ENCODE data around the gene EHMT2.

The EHMT2 gene

DNA sequence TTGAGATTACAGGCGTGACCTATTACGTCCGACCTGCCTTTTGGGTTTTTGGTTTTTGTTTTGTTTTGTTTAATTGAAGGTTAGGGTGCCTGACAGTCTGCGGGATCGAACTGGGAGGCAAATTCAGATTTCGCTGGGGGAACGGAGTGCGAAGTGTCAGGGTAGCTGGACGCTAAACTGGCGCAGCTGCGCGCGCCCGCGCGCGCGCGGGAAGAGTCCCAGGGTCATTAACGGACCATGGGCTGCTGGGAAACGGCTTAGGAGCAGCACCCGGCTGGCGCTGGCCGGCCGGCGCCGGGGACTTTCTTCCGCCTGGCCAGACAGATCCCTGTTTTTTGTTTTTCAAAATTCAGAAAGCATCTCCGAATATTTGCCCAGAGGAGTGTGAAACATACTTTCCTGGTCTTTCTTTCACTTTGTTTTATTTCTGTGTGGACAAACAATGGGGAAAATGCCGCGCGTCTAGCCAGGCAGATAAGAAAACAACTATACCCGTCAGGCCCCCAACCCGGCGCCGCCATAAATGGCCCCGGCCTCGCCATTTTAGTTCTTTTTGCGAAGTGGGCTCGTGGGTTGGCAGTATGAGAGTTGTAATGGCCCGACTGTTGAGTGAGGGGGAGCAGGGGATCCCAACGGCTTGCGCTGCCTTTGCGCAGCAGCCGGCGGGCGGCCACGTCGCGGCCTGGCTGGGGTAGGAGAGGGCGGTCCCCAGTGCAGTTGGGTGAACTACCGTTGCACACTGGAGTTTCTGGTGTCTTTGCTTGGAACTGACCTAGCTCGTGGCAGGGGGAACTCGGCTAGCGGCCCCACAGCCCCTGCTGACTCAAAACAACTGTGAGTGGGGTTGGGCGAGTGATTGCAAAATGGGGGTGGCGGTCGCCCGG, 62.9 kb downstream of the EHMT2 start (continued):
- TF ChIP-seq ZNF785 (tag by site-specific recombination; IDR thresholded peaks at IDR 0.05) (peak; percentile 79), YY1 (tag by site-specific recombination; IDR thresholded peaks at IDR 0.05) (peak; percentile 89), FEZF1 (tag by site-specific recombination; IDR thresholded peaks at IDR 0.05) (peak; percentile 56), ZNF132 (tag by site-specific recombination; IDR thresholded peaks at IDR 0.05; ENCODE audit: borderline replicate concordance) (no peak), ZFHX2 (tag by site-specific recombination; conservative IDR thresholded peaks at IDR 0.05) (peak; percentile 51), ZNF423 (tag by site-specific recombination; IDR thresholded peaks at IDR 0.05) (no peak), GFI1B (tag by site-specific recombination; IDR thresholded peaks at IDR 0.05) (no peak; the same call in 1 of the 2 replicates), ZNF175 (tag by site-specific recombination; IDR thresholded peaks at IDR 0.05) (no peak), ZNF2 (tag by site-specific recombination; IDR thresholded peaks at IDR 0.05) (peak; percentile 89), ZNF629 (tag by site-specific recombination; IDR thresholded peaks at IDR 0.05) (peak; percentile 88), ZBTB8A (tag by site-specific recombination; IDR thresholded peaks at IDR 0.05) (peak; percentile 53; the same call in 1 of the 2 replicates), ZNF558 (tag by site-specific recombination; IDR thresholded peaks at IDR 0.05) (no peak), ZNF335 (tag by site-specific recombination; conservative IDR thresholded peaks at IDR 0.05) (peak; percentile 100), ZSCAN23 (tag by site-specific recombination; IDR thresholded peaks at IDR 0.05) (no peak), ZBTB7A (tag by site-specific recombination; IDR thresholded peaks at IDR 0.05; ENCODE audit: low read depth) (0 out of 2 replicates have a peak, but pooled peaks have one; percentile 12), ZNF707 (tag by site-specific recombination; IDR thresholded peaks at IDR 0.05) (no peak), ZFP37 (tag by site-specific recombination; IDR thresholded peaks at IDR 0.05) (0 out of 2 replicates have a peak, but pooled peaks have one; percentile 63), SP2 (tag by site-specific recombination; IDR thresholded peaks at IDR 0.05) (peak; percentile 22), GLI4 (tag by site-specific recombination; IDR thresholded peaks at IDR 0.05) (peak; percentile 73; the same call in 1 of the 2 replicates), ZNF664 (tag by site-specific recombination; IDR thresholded peaks at IDR 0.05) (0 out of 2 replicates have a peak, but pooled peaks have one; percentile 17), ZNF530 (tag by site-specific recombination; IDR thresholded peaks at IDR 0.05; ENCODE audit: low read depth) (no peak), RBAK (tag by site-specific recombination; IDR thresholded peaks at IDR 0.05) (no peak), SALL2 (tag by site-specific recombination; IDR thresholded peaks at IDR 0.05; ENCODE audit: borderline replicate concordance) (no peak), MZF1 (tag by site-specific recombination; IDR thresholded peaks at IDR 0.05; ENCODE audit: borderline replicate concordance) (peak; percentile 72; the same call in 1 of the 2 replicates), ZNF311 (tag by site-specific recombination; IDR thresholded peaks at IDR 0.05; ENCODE audit: borderline replicate concordance) (no peak), BCL11A (tag by site-specific recombination; IDR thresholded peaks at IDR 0.05; ENCODE audit: low read depth) (peak; percentile 93), ZNF677 (tag by site-specific recombination; IDR thresholded peaks at IDR 0.05) (no peak), ZNF777 (tag by site-specific recombination; IDR thresholded peaks at IDR 0.05; ENCODE audit: borderline replicate concordance) (0 out of 2 replicates have a peak, but pooled peaks have one; percentile 20)
- TF ChIP-seq, protein P1, sequence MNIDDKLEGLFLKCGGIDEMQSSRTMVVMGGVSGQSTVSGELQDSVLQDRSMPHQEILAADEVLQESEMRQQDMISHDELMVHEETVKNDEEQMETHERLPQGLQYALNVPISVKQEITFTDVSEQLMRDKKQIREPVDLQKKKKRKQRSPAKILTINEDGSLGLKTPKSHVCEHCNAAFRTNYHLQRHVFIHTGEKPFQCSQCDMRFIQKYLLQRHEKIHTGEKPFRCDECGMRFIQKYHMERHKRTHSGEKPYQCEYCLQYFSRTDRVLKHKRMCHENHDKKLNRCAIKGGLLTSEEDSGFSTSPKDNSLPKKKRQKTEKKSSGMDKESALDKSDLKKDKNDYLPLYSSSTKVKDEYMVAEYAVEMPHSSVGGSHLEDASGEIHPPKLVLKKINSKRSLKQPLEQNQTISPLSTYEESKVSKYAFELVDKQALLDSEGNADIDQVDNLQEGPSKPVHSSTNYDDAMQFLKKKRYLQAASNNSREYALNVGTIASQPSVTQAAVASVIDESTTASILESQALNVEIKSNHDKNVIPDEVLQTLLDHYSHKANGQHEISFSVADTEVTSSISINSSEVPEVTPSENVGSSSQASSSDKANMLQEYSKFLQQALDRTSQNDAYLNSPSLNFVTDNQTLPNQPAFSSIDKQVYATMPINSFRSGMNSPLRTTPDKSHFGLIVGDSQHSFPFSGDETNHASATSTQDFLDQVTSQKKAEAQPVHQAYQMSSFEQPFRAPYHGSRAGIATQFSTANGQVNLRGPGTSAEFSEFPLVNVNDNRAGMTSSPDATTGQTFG (tag by site-specific recombination; IDR thresholded peaks at IDR 0.05; ENCODE audit: borderline replicate concordance), result no peak
- TF ChIP-seq, protein P2, sequence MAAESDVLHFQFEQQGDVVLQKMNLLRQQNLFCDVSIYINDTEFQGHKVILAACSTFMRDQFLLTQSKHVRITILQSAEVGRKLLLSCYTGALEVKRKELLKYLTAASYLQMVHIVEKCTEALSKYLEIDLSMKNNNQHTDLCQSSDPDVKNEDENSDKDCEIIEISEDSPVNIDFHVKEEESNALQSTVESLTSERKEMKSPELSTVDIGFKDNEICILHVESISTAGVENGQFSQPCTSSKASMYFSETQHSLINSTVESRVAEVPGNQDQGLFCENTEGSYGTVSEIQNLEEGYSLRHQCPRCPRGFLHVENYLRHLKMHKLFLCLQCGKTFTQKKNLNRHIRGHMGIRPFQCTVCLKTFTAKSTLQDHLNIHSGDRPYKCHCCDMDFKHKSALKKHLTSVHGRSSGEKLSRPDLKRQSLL (tag by site-specific recombination; IDR thresholded peaks at IDR 0.05), result no peak; the same call in 1 of the 2 replicates
- TF ChIP-seq, protein P3, sequence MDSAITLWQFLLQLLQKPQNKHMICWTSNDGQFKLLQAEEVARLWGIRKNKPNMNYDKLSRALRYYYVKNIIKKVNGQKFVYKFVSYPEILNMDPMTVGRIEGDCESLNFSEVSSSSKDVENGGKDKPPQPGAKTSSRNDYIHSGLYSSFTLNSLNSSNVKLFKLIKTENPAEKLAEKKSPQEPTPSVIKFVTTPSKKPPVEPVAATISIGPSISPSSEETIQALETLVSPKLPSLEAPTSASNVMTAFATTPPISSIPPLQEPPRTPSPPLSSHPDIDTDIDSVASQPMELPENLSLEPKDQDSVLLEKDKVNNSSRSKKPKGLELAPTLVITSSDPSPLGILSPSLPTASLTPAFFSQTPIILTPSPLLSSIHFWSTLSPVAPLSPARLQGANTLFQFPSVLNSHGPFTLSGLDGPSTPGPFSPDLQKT (IDR thresholded peaks at IDR 0.05; ENCODE audit: borderline replicate concordance, low read depth, low read length), result no peak
- TF ChIP-seq, protein P4, sequence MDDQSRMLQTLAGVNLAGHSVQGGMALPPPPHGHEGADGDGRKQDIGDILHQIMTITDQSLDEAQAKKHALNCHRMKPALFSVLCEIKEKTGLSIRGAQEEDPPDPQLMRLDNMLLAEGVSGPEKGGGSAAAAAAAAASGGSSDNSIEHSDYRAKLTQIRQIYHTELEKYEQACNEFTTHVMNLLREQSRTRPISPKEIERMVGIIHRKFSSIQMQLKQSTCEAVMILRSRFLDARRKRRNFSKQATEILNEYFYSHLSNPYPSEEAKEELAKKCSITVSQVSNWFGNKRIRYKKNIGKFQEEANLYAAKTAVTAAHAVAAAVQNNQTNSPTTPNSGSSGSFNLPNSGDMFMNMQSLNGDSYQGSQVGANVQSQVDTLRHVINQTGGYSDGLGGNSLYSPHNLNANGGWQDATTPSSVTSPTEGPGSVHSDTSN (CRISPR knock-in tag; IDR thresholded peaks at IDR 0.05), result no peak; the same call in 1 of the 2 replicates
